Upper lobe of right lung (tissue), 1 donor: Measurements from ENCODE around the gene ESR2. TPM values are rescaled to one million over a fixed set of nuclear protein-coding genes. Genes with fewer than 3 reads are reported as not detected.

Source experiments
- ATAC-seq: fragments of 200-7000 bp; cut with Tn5 transposase; one replicate; pipeline ENCODE4 v1.9.1; 2020; ENCODE audit warnings: mild to moderate bottlenecking, moderate library complexity
- DNase-seq: peaks from one replicate; pipeline ENCODE4 v3.0.0-alpha.2; 2020
- H3K27ac ChIP-seq: fragments of 200-600 bp; one replicate; pipeline ENCODE4 v1.8.0; 2022
- H3K27me3 ChIP-seq: fragments of 200-600 bp; one replicate; pipeline ENCODE4 v1.8.0; 2022; ENCODE audit warnings: mild to moderate bottlenecking
- H3K36me3 ChIP-seq: fragments of 200-600 bp; one replicate; pipeline ENCODE4 v1.8.0; 2022
- H3K4me1 ChIP-seq: fragments of 200-600 bp; one replicate; pipeline ENCODE4 v1.8.0; 2022
- H3K4me3 ChIP-seq: fragments of 200-600 bp; one replicate; pipeline ENCODE4 v1.8.0; 2022; ENCODE audit warnings: mild to moderate bottlenecking
- H3K9me3 ChIP-seq: fragments of 200-600 bp; one replicate; pipeline ENCODE4 v1.8.0; 2022
- CTCF ChIP-seq: fragments of 200-600 bp; IDR thresholded peaks from one replicate; pipeline ENCODE4 v1.8.0; 2022; ENCODE audit warnings: antibody characterized with exemption
- intact Hi-C: fragments of 100-400 bp; cut with DNase I; formaldehyde crosslinking; loops from one replicate; pipeline ENCODE4 v1.11.0; 2022
- total RNA-seq: library from RNA; stranded (reverse); fragmentation: NEBNext Ultra II Directional; extraction: Animal tissue kit (Norgen Biotek cat#: 25700); gene quantifications from one replicate; pipeline ENCODE4 v1.2.1, GENCODE V29; 2021
- donor health status: DM: no; HTN: yes; CAD: no; lungs with severe emphysema.

The ESR2 gene
- total RNA-seq, 1 donor from 2014 or later = 1.3 TPM

- H3K4me3 ChIP-seq = no peak overlapping the region
- H3K4me1 ChIP-seq = no peaks in the 10 kb centered on the region
- DNase-seq (no peak), ATAC-seq (no peak)
- peaks cover 25% of the 10 kb centered on the region for H3K36me3 ChIP-seq
- no peak overlapping the region for H3K27ac ChIP-seq
- intact Hi-C loops = no loop called here
- no peak for TF ChIP-seq CTCF
- H3K9me3 ChIP-seq = no peaks in the 10 kb centered on the region
- no peaks in the 10 kb centered on the region for H3K27me3 ChIP-seq
These were observed 115.4 kb downstream of the ESR2 start for GRCh38 chr14:64178814-64179213.

- Histone ChIP-seq H3K9me3 (no peaks in the 10 kb centered on the region), H3K27me3 (no peaks in the 10 kb centered on the region), H3K4me3 (no peak overlapping the region), H3K27ac (no peak overlapping the region), H3K4me1 (no peaks in the 10 kb centered on the region), H3K36me3 (peaks cover 25% of the 10 kb centered on the region)
- no peak for TF ChIP-seq CTCF
- intact Hi-C loops = no loop called here
- DNase-seq (no peak), ATAC-seq (no peak)
These were observed 117.8 kb downstream of the ESR2 start for GRCh38 chr14:64176330-64176729.

- peaks cover 25% of the 10 kb centered on the region for H3K36me3 ChIP-seq
- no peaks in the 10 kb centered on the region for H3K9me3 ChIP-seq
- DNase-seq (no peak), ATAC-seq (no peak)
- H3K4me3 ChIP-seq = no peak overlapping the region
- H3K27me3 ChIP-seq = no peaks in the 10 kb centered on the region
- no peak overlapping the region for H3K27ac ChIP-seq
- TF ChIP-seq CTCF = no peak
- H3K4me1 ChIP-seq = no peaks in the 10 kb centered on the region
- intact Hi-C loops = no loop called here
These were observed 119.0 kb downstream of the ESR2 start for GRCh38 chr14:64174922-64175782.

- no peak for TF ChIP-seq CTCF
These were observed 124.0 kb downstream of the ESR2 start for GRCh38 chr14:64170181-64170580.

GRCh38 chr14:64159588-64159987 lies 134.6 kb downstream of the ESR2 start:
- TF ChIP-seq CTCF = no peak
- no peaks in the 10 kb centered on the region for H3K27me3 ChIP-seq
- no peak for ATAC-seq
- H3K36me3 ChIP-seq = peaks cover 31% of the 10 kb centered on the region
- intact Hi-C loops = no loop called here
- no peaks in the 10 kb centered on the region for H3K9me3 ChIP-seq
- H3K4me3 ChIP-seq = no peak overlapping the region
- H3K27ac ChIP-seq = no peak overlapping the region
- H3K4me1 ChIP-seq = no peaks in the 10 kb centered on the region
- DNase-seq = no peak

More at GRCh38 chr14:64170181-64170580, 124.0 kb downstream of the ESR2 start:
- ATAC-seq (no peak), DNase-seq (no peak)
- intact Hi-C loops = no loop called here
- peaks cover 55% of the 10 kb centered on the region for H3K36me3 ChIP-seq
- no peak overlapping the region for H3K27ac ChIP-seq
- H3K4me1 ChIP-seq = no peaks in the 10 kb centered on the region
- H3K9me3 ChIP-seq = no peaks in the 10 kb centered on the region
- no peak overlapping the region for H3K4me3 ChIP-seq
- H3K27me3 ChIP-seq = no peaks in the 10 kb centered on the region
